Stimulated activated CD4-positive, alpha-beta T cell treated with anti-CD3 and anti-CD28 coated beads, Interleukin-1b, Interleukin-23, amount 100 ng/mL, for 4 hours (primary cell): ENCODE measurements around the gene CDH5.
"Not testable (repeated sequence)": the region's sequence is repeated elsewhere in the genome, so short reads cannot be mapped to it uniquely, and the experiment has no call there.

ENCODE experiments used
- DNase-seq, 2 donors: peaks; one replicate each; pipeline ENCODE4 v3.0.0-alpha.2; 2020; ENCODE audit warnings: low read depth in 2 of 2

Gene CDH5, protein sequence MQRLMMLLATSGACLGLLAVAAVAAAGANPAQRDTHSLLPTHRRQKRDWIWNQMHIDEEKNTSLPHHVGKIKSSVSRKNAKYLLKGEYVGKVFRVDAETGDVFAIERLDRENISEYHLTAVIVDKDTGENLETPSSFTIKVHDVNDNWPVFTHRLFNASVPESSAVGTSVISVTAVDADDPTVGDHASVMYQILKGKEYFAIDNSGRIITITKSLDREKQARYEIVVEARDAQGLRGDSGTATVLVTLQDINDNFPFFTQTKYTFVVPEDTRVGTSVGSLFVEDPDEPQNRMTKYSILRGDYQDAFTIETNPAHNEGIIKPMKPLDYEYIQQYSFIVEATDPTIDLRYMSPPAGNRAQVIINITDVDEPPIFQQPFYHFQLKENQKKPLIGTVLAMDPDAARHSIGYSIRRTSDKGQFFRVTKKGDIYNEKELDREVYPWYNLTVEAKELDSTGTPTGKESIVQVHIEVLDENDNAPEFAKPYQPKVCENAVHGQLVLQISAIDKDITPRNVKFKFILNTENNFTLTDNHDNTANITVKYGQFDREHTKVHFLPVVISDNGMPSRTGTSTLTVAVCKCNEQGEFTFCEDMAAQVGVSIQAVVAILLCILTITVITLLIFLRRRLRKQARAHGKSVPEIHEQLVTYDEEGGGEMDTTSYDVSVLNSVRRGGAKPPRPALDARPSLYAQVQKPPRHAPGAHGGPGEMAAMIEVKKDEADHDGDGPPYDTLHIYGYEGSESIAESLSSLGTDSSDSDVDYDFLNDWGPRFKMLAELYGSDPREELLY

DNA sequence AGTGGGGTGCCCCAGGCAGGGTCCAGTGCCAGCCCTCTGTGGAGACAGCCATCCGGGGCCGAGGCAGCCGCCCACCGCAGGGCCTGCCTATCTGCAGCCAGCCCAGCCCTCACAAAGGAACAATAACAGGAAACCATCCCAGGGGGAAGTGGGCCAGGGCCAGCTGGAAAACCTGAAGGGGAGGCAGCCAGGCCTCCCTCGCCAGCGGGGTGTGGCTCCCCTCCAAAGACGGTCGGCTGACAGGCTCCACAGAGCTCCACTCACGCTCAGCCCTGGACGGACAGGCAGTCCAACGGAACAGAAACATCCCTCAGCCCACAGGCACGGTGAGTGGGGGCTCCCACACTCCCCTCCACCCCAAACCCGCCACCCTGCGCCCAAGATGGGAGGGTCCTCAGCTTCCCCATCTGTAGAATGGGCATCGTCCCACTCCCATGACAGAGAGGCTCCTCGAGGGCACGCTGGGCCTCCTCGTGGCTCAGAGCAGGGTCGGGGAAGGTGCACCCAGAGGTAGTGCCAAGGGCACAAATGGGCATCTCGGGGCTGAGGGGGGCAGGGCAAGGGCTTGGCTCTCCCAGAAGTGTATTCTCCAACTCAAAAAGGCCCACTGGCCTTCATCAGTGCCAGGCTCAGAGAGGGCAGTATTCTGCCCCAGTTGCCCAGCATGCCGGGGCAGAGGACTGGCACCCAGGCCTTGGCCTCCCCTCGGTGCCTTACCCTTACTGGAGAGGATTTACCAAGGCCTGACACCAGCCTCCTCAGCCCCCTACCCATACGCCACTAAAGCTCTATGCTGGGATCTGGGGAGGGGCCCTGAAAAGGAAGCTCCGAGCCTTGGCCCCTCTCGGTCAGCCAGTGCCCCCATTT is at the start of gene CDH5:
CDH5 (plus strand) TSS at position 259 of the 867 bp plus-strand sequence. CDS start 12,647 bp downstream, outside the sequence.
- no peak for DNase-seq

DNA sequence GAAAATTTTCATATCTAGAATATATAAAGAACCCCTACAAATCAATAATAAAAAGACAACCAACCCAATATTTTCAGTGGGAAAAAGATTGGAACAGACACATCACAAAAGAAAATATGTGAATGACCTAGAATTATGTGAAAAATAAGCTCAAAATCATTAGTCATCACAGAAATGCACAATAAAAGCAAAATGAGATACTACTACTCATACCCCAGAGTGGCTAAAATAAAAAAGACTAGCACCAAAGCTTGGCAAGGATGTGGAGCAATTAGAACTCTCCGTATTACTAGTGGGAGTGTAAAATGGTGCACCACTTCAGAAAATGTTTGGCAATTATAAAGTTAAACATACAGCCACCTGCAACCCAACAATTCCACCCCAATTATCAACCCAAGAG is 48.0 kb upstream of the CDH5 start:
- no peak for DNase-seq

DNA sequence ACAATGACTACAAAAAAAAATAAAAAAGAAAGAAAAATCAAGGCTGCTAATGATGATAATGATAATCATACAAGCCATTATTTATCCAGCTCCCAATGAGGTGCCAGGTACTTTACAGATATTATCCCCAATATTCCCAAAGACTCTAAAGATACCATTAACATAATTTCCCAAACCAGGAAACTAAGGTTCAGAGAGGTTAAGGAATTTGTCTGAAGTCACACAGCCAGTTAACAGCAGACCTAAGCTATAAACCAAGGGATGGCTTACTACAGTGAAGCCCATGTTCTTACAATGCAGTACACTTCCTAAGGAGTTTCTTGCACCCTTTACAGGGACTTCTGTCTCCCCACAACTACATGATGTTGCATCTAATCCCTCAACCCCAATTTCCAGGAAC is 45.7 kb upstream of the CDH5 start:
- no peak for DNase-seq

DNA sequence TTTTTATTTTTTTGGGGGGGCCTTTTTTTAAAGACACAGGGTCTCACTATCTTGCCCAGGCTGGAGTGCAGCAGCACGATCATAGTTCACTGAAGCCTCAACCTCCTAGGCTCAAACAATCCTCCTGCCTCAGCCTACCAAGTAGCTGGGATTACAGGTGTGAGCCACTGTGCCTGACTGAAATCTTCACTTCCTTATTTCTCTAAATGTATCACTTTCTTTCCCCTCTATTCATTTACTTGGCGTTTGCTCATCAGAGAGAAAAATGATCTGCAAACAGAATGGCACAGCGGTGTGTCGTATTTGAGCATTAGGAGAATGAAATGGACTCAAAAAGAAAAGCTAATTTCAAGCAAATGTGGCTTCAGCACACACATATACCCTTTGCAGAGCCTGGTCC is 44.3 kb upstream of the CDH5 start:
- no peak for DNase-seq

DNA sequence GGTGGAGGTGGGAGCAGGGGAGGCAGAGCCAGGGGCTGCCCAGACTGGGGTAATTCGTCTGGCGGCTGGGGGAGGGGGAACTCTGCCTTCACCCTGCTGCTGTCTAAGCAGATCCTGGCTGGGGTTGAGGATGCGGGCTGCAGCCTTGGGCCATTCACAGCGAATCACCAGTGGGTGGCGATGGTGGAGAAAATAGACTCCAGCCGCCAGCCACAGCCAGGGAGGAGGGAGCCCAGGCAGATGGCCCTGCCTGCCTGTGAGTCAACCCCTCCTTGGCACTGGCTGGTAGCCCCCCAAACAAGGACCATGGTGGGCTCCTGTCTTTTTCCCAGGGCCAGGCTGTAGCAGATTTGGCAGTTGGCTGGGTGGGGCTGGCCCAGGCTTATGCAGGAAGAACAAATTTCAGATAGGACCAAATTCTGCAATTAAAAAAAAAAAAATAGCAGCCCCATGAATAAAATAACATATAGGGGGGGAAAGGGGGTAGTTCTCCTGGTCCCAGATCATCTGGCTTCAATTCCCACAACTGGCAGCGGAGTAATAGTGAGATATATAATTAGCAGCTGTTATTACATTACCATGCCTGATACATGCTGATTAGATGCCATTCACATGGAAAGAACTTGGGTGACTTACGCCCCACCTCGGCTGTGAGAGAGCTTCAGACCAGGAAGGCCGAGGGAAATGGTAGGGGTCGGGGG is 41.5 kb upstream of the CDH5 start:
- DNase-seq: no peak

DNA sequence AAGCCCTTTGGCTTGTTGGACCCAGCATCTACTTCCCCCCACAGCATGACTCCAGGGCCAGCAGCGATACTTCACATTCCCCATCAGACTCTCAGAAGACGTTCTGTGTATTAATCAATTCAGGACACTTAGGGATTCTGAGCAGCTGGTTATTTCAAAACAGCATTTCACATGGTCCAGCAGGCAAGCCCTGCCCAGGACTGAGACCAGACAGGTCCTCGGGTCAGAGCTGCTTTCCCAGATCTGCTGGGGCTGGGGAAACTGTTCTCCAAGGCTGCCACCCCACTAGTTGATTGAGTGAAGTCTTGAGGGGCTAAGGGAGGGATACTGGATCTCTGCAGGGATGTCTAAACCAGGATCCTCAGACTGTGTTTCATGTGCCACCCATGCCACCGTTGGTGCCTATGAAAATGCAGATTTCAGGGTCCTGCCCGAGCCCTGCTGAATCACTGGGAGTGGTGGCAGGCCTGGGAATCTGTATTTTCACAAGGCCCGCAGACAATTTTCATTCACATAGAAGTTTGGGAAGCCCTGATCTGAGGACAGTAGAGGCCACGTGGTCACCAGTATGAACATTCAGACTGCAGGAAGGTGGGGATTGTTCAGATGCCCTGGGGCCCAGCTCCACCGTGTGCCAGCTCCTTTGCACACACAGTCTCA is 40.6 kb upstream of the CDH5 start:
- no peak for DNase-seq

DNA sequence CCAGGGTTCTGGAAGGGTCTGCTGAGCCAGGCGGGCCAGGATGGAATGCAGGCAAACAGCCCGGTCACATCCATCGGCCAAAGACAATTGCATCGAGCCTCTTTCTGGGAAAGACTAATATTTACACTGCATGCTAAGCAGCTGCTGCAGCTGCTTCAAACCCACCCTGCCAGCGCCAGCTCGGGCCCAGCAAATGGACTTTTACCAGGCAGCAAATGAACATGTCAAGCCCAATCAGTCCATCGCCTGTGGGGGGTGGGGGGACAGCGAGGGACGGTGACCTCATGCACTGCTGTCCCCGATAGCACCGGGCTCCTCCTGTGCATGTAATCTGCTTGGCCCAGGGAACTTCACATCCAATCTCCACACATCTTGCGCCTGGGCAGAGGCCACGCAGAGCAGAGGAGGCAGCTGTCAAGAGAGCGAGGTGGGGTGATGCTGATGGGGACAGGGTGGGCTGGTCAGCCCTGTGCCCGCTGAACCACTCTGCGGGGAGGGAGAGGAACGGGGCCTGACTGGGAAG is 39.4 kb upstream of the CDH5 start:
- no peak for DNase-seq

DNA sequence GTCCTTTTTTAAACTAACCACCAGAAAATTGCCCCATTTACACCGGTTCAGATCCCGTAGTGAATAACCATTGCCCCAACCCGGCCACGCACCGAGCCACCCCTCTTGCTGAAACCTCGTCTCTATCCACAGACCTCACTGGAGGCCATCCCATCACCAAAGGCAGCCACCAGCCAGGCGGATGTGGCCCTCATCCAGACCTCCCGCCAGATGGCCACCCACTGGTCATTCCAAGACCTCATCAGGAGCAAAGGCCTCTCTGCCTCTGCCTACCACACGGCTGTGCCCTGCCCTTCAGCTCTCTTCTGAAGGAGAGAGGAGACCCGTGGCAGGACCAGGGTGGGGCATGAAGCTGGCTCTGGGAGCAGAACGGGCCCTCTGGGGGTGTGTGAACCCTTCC is 38.2 kb upstream of the CDH5 start:
- DNase-seq: no peak

DNA sequence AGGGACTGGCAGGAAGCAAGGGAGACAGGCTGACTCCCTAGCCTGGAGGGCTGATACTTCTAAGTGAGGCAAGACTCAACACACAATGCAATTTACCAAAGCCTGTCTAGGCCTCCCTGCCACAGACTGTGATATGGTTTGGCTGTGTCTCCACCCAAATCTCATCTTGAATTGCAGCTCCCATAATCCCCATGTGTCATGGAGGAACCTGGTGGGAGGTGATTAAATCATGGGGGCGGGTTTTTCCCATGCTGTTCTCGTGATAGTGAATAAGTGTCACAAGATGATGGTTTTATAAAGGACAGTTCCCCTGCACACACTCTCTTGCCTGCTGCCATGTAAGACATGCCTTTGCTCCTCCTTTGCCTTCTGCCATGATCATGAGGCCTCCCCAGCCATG is 35.0 kb upstream of the CDH5 start:
- DNase-seq: not testable (repeated sequence)

DNA sequence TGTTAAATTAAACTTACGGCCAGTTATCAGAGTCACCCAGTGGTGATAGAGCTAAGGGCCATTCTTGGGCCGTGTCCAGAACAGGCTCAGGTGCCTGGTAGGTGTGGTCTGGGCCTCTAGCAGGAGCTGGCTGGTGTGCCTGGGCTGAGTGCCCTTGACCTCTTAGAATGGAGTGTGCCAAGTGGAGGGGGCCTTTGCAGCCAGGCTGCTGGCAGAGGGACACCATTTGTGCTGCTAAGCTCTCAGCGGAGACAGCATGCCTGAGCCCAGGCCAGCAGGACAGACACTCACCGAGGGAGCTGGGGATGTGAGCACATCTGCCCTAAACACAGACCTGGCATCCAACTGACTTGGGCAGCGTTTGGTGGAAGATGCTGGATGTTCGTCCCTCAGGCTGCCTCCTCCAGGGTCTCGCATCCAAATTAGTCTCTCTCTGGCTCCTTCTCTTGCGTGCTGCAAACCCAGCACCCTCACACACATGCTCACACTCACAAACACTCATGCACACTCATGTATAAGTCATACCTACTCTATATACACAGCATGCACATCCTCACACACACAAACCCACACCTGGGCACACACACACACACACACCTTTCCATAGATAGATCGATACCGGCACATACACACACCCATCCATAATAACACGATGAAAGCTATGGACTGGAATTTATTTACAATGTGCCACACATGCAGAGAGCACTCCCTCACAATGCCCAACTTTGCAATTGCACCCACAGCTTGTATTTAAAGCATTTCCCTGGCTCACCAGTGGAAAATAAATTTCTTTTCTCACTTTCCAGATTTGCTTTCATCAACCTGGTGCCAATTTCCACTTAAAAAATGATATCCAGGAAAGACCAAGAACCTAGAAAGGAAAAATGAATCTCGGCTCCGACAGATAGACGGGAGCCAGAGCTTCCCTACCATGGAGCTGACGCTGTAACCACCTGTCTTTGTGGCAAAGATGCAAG is 33.6 kb upstream of the CDH5 start:
- DNase-seq: no peak

DNA sequence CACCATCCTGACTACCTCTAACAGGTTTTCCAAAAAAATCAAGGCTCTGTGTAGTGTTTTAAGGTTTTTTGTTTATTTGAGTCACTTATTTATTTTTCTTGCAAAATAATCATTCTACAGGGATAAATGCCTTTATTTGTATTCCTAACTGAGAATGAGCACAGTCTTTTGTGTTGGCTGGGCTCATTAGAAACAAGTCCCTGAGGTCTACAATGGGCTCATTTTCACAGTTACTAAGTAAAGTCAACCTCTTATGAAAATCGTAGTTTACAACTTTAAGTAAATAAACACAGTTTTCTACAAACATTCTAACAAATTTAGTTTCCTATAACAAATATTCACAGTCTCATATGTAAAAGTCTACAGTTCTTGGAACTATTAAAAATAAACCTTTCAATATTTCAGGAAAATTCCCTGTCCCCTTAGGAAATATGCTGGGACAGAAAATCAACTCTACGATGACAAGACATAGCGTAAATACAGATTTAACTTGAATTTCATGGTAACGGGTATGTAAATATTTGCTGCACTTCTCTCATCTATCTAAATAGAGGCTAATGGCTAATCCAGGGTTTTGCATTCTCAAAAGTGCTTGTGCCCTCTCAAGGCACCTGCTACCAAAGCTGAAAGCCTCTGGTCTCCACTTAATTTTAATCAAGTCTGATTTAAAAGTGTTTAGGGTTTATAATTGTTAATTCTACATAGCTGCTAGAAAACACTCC is 31.5 kb upstream of the CDH5 start:
- DNase-seq: no peak

DNA sequence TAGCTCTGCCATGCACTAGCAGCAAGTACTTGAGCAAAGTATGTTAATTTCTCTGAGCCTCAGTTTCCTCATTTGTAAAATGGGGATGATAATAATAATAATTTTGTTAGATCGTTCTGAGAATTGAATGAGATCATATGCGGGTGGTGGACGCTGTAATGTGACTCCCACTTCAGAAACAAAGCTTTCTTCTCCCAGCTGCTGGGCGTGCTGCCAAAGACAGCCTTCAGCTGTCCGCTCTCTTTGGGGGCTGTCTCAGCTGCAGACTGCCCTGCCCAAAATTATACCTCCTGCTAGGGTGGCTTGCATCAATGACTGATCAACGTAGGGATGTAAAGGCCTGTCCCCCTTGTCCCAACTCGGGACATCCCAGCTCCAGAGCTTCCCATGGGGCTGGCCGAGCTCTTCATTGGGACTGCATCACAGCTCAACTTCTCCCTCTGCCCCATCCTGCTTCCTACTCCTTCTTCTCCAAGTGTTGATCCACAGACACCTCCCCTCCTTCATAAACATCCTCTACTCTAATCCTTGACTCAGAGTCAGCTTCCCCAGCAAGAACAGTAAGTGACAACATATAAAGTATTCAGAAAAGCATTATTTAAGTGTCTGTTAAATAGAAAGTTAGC is 30.7 kb upstream of the CDH5 start:
- DNase-seq: no peak

DNA sequence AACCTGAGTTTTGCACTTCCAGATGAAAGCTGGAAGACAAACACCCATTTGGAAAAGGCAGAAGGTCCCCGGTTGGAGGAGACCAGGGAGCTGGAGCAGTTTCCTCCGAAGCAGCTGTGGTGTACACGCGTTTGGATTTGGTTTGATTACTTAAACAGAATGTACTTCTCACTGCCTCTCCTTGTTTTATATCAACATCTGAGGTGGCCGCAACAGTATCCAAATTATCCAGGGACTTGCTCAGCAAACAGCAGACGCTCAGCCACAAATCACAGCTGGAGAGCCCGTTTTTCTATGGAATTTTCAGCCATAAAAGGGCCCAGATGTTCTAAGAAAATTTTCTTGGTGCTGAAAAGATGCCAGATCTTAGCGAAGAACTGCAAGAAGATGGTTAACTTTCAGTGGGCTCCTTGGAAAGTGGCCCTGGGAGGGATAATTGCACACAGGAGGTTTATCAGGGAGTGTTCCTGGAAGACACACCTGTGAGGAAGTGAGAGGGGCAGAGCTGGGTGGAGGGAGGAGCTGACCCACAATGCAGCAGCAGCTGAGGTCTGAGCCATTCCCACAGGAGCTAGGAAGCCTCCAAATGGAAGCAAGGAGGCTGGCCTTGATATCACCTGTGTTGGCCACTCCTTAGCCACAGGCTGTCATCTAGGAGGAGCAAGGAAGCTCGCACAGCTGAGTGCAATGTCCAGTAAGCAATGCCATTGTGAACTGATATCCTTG is 28.9 kb upstream of the CDH5 start:
- no peak for DNase-seq

DNA sequence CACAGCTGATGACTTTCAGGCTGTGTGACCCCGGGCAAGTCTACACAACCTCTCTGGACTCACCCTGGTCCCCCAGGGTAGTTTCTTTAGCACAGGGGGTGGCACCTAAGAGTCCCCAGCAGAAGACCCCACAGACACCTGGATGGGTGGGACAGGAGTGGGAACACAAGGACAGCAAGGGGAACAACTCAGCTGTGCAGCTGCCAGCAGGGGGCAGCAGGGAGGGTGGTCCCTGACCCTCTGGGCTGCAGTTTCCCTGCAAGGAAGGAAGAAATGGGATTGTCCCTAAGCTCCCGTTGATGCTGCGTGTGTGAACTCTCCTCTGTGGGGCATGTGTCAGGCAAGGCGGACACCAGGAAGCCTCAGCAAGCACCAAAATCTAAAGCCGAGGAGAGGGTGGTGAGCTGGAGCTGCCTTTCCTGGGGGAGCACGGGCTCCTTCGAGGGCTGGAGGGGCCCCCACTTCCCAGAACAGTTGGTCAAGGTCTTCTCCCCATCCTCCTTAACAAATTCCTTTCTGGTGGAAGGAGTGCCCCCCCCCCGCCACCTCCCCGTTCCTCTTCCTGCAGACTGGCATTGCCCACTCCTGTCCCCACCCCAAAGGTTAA is 24.1 kb upstream of the CDH5 start:
- peak in 1 of 2 donors; percentile 28 for DNase-seq

DNA sequence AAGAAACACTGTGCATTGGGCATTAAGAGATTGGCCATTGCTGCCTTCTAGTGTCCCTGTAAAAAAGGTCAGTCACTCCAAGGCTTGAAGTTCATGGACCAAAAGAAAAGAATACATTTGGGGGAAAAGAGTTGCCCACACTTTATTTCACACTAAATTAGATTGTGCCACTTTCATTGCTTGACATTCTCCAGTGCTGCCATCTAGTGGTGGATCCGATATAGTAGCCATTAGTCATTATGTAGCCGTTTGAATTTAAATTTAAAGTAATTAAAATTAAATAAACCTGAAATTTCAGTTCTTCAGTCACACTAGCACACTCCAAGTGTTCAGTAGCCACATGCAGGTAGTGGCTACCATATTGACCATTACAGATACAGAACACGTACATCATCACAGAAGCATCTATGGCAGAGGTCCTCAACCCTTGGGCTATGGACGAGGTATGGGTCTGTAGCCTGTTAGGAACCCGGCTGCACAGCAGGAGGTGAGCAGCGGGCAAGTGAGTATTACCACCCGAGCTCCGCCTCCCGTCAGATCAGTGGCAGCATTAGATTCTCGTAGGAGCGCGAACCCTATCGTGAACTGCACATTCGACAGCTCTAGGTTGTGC is 21.9 kb upstream of the CDH5 start:
- peak in 1 of 2 donors; percentile 45 for DNase-seq

DNA sequence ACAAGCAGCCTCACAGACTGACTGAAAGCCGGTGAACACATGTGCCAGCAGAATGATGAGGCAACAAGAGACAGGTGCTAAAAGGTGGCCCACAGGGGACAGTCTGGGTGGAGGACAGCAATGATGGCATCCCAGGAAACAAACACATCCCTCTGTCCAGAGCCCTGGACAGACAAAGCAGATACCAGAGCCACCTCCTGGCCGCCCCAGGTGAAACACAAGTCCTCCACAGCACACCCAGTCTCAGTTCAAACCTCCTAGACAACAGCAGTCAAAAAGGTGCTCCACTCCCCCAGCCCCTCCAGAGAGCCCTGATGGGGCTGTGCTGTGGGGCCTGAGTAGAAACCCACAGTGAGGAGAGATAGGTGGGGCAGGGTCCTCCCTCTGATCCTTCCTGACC is 20.3 kb upstream of the CDH5 start:
- DNase-seq: no peak

DNA sequence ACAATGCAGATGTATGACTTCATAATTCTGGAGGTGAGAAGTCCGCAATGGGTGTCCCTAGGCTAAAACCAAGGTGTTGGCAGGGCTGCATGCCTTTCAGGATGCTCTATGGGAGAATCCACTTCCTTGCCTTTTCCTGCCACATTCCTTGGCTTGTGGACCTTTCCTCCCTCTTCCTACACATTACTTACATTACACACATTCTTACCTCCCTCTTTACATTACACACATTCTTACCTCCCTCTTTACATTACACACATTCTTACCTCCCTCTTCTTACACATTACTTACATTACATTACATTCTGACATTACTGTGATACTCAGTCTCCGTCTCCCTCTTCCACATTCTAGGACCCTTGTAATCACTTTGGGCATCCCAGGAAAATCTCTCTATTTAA is 14.2 kb upstream of the CDH5 start:
- DNase-seq: no peak
